ENCODE measurements around the gene ABCA2.

The ABCA2 gene

DNA sequence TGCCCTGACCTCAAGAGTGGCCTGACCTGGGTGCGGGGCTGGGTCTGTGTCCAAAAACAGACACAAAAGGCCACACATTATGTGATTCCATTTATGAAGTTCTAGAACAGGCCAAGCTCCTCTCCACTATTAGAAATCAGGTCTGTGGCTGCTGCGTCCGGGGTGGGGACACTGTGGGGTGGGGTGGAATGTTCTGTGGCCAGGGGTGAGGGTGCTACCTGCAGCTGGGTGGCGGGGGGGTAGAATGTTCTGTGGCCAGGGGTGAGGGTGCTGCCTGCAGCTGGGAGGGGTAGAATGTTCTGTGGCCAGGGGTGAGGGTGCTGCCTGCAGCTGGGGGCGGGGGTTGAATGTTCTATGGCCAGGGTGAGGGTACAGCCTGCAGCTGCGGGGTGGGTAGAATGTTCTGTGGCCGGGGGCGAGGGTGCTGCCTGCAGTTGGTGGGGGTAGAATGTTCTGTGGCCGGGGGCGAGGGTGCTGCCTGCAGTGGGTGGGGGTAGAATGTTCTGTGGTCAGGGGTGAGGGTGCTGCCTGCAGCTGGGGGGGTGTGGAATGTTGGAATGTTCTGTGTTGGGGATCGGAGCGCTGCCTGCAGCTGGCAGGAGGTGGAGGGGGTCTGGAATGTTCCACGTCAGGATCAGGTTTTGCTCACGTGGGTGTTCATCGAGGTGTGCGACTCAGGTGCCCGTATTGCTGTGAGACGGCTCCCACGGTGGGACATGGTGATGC is 67.7 kb downstream of the ABCA2 start:
- DNase-seq = no peak

- no peak for DNase-seq
Measured at GRCh38 chr9:136958898-136959850, 68.9 kb downstream of the ABCA2 start.

DNA sequence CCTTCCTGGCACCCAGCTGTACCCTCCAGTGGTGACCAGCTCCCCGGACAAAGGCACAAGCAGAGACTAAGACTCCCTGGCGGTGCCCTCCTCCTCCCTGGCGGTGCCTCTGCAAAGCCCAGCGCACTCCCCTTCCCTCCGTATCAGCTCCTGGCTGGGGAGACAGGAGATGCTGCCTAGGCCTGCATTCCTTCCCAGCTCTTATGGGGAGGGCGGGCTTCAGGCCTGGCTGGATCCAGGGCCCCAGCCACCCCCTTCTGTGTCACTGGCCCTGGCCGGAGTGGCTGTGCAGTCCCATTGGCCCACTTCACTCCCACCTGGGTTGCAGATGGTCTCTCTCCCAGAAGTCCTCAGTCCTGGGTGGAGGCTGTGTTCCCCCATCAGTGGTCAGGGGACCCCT is 69.6 kb downstream of the ABCA2 start:
- DNase-seq = no peak

- DNase-seq = no peak
Measured at GRCh38 chr9:136957901-136958300, 70.1 kb downstream of the ABCA2 start.

DNA sequence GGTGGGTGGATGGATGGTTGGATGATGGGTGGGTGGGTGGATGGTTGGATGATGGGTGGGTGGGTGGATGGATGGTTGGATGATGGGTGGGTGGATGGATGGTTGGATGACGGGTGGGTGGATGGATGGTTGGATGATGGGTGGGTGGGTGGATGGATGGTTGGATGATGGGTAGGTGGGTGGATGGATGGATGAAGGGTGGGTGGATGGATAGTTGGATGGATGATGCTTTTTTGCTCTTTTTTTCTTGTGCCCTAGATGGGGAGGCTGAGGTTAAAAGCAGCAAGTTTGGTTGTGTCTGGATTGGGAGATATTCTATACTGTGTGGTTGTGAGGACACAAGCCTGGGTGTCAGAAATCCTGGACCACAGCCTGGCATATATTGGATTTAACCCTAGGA is 70.6 kb downstream of the ABCA2 start:
- no peak for DNase-seq

All from NCI-H82 (cell line).